ENCODE results near the gene CASQ1.

DNA sequence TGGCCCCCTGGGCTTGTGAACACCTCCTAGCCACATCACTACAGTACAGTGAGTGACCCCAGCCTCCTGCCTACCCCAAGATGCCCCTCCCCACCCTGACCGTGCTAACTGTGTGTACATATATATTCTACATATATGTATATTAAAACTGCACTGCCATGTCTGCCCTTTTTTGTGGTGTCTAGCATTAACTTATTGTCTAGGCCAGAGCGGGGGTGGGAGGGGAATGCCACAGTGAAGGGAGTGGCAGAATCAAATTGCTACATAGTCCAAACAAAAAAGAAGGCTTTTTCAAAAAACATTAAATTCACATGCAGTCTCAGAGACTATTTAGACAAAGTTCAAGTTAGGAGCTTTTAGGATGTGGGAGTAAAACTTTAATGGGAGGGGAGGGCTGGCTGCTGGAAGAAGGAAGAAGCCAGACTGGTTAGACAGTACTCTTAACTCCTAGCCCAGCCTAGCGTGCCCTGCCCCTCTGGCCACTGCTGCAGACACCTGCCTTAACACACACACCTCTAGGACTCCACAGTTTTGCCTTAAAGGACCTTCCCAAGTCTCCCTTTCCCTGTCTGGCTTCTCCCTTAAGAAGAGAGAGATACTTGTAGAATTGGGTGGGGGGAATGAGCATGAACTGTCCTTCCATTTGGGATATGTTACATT lies 24.2 kb downstream of the CASQ1 start:
- TF ChIP-seq, protein P1, sequence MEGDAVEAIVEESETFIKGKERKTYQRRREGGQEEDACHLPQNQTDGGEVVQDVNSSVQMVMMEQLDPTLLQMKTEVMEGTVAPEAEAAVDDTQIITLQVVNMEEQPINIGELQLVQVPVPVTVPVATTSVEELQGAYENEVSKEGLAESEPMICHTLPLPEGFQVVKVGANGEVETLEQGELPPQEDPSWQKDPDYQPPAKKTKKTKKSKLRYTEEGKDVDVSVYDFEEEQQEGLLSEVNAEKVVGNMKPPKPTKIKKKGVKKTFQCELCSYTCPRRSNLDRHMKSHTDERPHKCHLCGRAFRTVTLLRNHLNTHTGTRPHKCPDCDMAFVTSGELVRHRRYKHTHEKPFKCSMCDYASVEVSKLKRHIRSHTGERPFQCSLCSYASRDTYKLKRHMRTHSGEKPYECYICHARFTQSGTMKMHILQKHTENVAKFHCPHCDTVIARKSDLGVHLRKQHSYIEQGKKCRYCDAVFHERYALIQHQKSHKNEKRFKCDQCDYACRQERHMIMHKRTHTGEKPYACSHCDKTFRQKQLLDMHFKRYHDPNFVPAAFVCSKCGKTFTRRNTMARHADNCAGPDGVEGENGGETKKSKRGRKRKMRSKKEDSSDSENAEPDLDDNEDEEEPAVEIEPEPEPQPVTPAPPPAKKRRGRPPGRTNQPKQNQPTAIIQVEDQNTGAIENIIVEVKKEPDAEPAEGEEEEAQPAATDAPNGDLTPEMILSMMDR (IDR thresholded peaks at IDR 0.05) = no peak
- TF ChIP-seq POLR2A (IDR thresholded peaks at IDR 0.05; ENCODE audit: low read depth) (no peak), EP300 (IDR thresholded peaks at IDR 0.05) (no peak), POLR2AphosphoS5 (IDR thresholded peaks at IDR 0.05) (no peak)

Measured in esophagus muscularis mucosa (tissue), 4 donors.